ENCODE measurements around the gene PPP4R1.

- no peak for TF ChIP-seq USF1 (IDR thresholded peaks at IDR 0.05; ENCODE audit: borderline replicate concordance, low read depth)
- TF ChIP-seq EZH2phosphoT487 (IDR thresholded peaks at IDR 0.05; ENCODE audit: borderline replicate concordance, low read depth), result no peak
- TF ChIP-seq CTCF (IDR thresholded peaks at IDR 0.05), result no peak
- no peak for TF ChIP-seq MXI1 (IDR thresholded peaks at IDR 0.05; ENCODE audit: low read depth, low read length)
- no peak for TF ChIP-seq MAX (IDR thresholded peaks at IDR 0.05; ENCODE audit: low read depth)
- TF ChIP-seq RAD21 (IDR thresholded peaks at IDR 0.05; ENCODE audit: low read length), result no peak
- TF ChIP-seq JUND (IDR thresholded peaks at IDR 0.05), result no peak
- no peak for TF ChIP-seq TAF1 (IDR thresholded peaks at IDR 0.05; ENCODE audit: borderline replicate concordance, low read depth, low read length)
- no peak for TF ChIP-seq USF2 (IDR thresholded peaks at IDR 0.05; ENCODE audit: borderline replicate concordance, low read depth, low read length)
- no peak for TF ChIP-seq YY1 (IDR thresholded peaks at IDR 0.05; ENCODE audit: low read depth)
- TF ChIP-seq POLR2AphosphoS5 (IDR thresholded peaks at IDR 0.05; ENCODE audit: low read depth, low read length), result no peak
- no peak for TF ChIP-seq REST (IDR thresholded peaks at IDR 0.05; ENCODE audit: low read depth, low read length)
Measured at GRCh38 chr18:9619990-9620389, 5.6 kb upstream of the PPP4R1 start.
